B cell (primary cell): ENCODE data around the gene TGFA. TPM values are rescaled to one million over a fixed set of nuclear protein-coding genes. Genes with fewer than 3 reads are reported as not detected.

Experiments
- ATAC-seq: fragments of 200-7000 bp; cut with Tn5 transposase; one replicate; pipeline ENCODE4 v1.10.0; 2021; ENCODE audit warnings: low read depth, mild to moderate bottlenecking, moderate number of reproducible peaks, moderate library complexity
- CTCF ChIA-PET: fragments of 350-600 bp; sonication (Branson Sonifier 250); formaldehyde crosslinking; loops from one replicate; lab custom pipeline; 2021; ENCODE audit warnings: antibody characterized with exemption, inconsistent platforms; lab: Charles Lee
- POLR2A ChIA-PET: fragments of 350-600 bp; sonication (Branson Sonifier 250); formaldehyde crosslinking; loops from one replicate; lab custom pipeline; 2021; ENCODE audit warnings: antibody characterized with exemption; lab: Charles Lee
- DNase-seq: peaks from one replicate; pipeline ENCODE4 v3.0.0; 2013
- H2AFZ ChIP-seq: 2 replicates; pipeline ENCODE4 v1.6.1; 2012; ENCODE audit warnings: mild to moderate bottlenecking, low read depth, low read length; ENCODE audit not compliant: insufficient read depth, poor library complexity, severe bottlenecking
- H3K27ac ChIP-seq, 2 donors: 1 replicate in 1 of 2; 2 replicates in 1 of 2; pipeline ENCODE4 v1.5.1; 2012 to 2013; ENCODE audit warnings: low read length in 2 of 2, mild to moderate bottlenecking in 2 of 2, moderate library complexity in 1 of 2
- H3K27me3 ChIP-seq, 4 experiments: fragments of 200-600 bp in 1 of 4; sonication (generic) in 1 of 4; replicated peaks in 1 of 4; 1 replicate in 2 of 4; 2 replicates in 2 of 4; pipeline versions ENCODE4 v1.6.1 to v1.7.0; 2013 to 2016; ENCODE audit warnings: low read length in 3 of 4, mild to moderate bottlenecking in 2 of 4, mixed read lengths in 1 of 4, moderate library complexity in 1 of 4; ENCODE audit not compliant: insufficient read depth in 4 of 4, control insufficient read depth in 3 of 4; ENCODE audit errors: control extremely low read depth in 1 of 4
- H3K36me3 ChIP-seq, 2 experiments: replicated peaks in 1 of 2; 1 replicate in 1 of 2; 2 replicates in 1 of 2; pipeline versions ENCODE4 v1.6.1 to v1.7.1; 2013; ENCODE audit warnings: low read length in 1 of 2; ENCODE audit not compliant: insufficient read depth in 2 of 2, control insufficient read depth in 1 of 2; ENCODE audit errors: control extremely low read depth in 1 of 2, extremely low read depth in 1 of 2
- H3K4me1 ChIP-seq, 2 donors: fragments of 200-600 bp in 1 of 2; sonication (generic) in 1 of 2; 1 replicate in 1 of 2; 2 replicates in 1 of 2; pipeline versions ENCODE4 v1.5.1 to v1.6.1; 2013 to 2017; ENCODE audit warnings: low read length in 2 of 2; ENCODE audit not compliant: control insufficient read depth in 2 of 2, insufficient read depth in 2 of 2
- H3K4me2 ChIP-seq: replicated peaks from 2 replicates; pipeline ENCODE3; 2012; ENCODE audit warnings: mild to moderate bottlenecking, low read depth, low read length; ENCODE audit not compliant: poor library complexity, severe bottlenecking
- H3K4me3 ChIP-seq, 5 experiments: fragments of 200-600 bp in 1 of 5; sonication (generic) in 1 of 5; 1 replicate in 3 of 5; 2 replicates in 2 of 5; pipeline versions ENCODE4 v1.5.1 to v1.7.0; 2011 to 2016; ENCODE audit warnings: low read length in 4 of 5, mild to moderate bottlenecking in 4 of 5, low read depth in 2 of 5, control low read depth in 1 of 5, moderate library complexity in 1 of 5; ENCODE audit not compliant: insufficient read depth in 1 of 5; ENCODE audit errors: control extremely low read depth in 1 of 5, extremely low read depth in 1 of 5
- H3K79me2 ChIP-seq: fragments of 200-600 bp; sonication (generic); one replicate; pipeline ENCODE4 v1.6.0; 2016; ENCODE audit warnings: low read length; ENCODE audit not compliant: control insufficient read depth, insufficient read depth
- H3K9ac ChIP-seq: fragments of 200-600 bp; sonication (generic); 2 replicates; pipeline ENCODE4 v1.6.1; 2017; ENCODE audit warnings: mild to moderate bottlenecking, low read length, moderate library complexity
- H3K9me3 ChIP-seq, 3 donors: one replicate each; pipeline versions ENCODE4 v1.6.1 to v1.7.1; 2013; ENCODE audit warnings: low read length in 2 of 3; ENCODE audit not compliant: control insufficient read depth in 2 of 3, insufficient read depth in 1 of 3; ENCODE audit errors: control extremely low read depth in 1 of 3
- H4K20me1 ChIP-seq: 2 replicates; pipeline ENCODE4 v1.6.0; 2012; ENCODE audit warnings: mild to moderate bottlenecking, low read length; ENCODE audit not compliant: insufficient read depth, control insufficient read depth, poor library complexity, severe bottlenecking
- H3K27ac Mint-ChIP-seq: one replicate; pipeline ENCODE4 v1.8.0; 2021; ENCODE audit warnings: mixed read lengths
- H3K27me3 Mint-ChIP-seq: one replicate; pipeline ENCODE4 v1.8.0; 2021; ENCODE audit warnings: mixed read lengths
- H3K4me1 Mint-ChIP-seq: one replicate; pipeline ENCODE4 v1.8.0; 2021; ENCODE audit warnings: mixed read lengths
- H3K4me3 Mint-ChIP-seq: one replicate; pipeline ENCODE4 v1.8.0; 2021; ENCODE audit warnings: mixed read lengths
- H3K9me3 Mint-ChIP-seq: one replicate; pipeline ENCODE4 v1.8.0; 2022; ENCODE audit warnings: mixed read lengths; ENCODE audit not compliant: insufficient read depth
- CTCF ChIP-seq: fragments of 200-600 bp; IDR thresholded peaks from one replicate; pipeline ENCODE4 v1.8.0; 2022; ENCODE audit warnings: antibody characterized with exemption, mild to moderate bottlenecking
- EZH2 ChIP-seq: IDR thresholded peaks from 2 replicates; pipeline ENCODE4 v1.6.1; 2012; ENCODE audit warnings: borderline replicate concordance, low read depth, mild to moderate bottlenecking, moderate library complexity, low read length; ENCODE audit not compliant: insufficient read depth, poor library complexity, severe bottlenecking
- whole genome bisulfite sequencing: methylation state at CpG from one replicate; pipeline ENCODE4 v1.1.5; 2013; ENCODE audit warnings: missing lambda C conversion rate; ENCODE audit not compliant: insufficient coverage; 5-methylcytosine and 5-hydroxymethylcytosine counted together
- intact Hi-C: fragments of 100-400 bp; cut with micrococcal nuclease; formaldehyde crosslinking; loops from one replicate; pipeline ENCODE4 v1.10.0; 2022
- polyA plus RNA-seq: library from polyadenylated mRNA; depleted of rRNA; stranded (reverse); fragments of >200 nt; gene quantifications from 2 replicates; pipeline ENCODE4 v1.2.3, GENCODE V29; 2012
- total RNA-seq, 2 donors: library from RNA; stranded (reverse); fragments of 120-200 nt in 1 of 2; gene quantifications; 1 replicate in 1 of 2; 2 replicates in 1 of 2; pipeline versions ENCODE4 v1.2.3 to v1.2.4, GENCODE V29; 2013 to 2022

TGFA gene
- total and polyA plus RNA-seq, 2 donors (not counting 1 experiment from before 2014, with no cell fraction given), result 0.04 TPM; not detected in 1

DNA sequence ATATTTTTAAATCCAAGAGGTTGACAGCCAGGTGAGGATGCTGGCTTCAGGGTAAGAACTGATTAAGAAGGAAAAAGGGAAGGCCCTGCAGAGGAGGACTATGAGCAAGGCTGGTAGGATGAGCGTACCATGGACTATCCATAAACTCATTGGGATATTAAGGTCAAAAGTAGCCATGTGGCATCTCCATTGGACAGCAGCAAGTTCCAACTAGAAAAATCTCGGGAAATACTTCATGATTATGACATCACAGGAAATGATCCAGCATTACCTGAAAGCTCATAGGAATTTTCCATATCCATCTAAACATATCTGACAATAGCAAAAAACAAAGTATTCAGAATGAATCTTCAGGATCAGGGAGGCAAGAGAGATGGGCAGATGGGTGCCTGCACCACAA, 34.2 kb downstream of the TGFA start:
- no peaks in the 10 kb centered on the region for H3K9me3 Mint-ChIP-seq
- Histone ChIP-seq H3K4me1 (peaks cover 0 to 13% of the 10 kb centered on the region in 2 donors), H3K9me3 (no peaks in the 10 kb centered on the region), H3K36me3 (no peaks in the 10 kb centered on the region), H3K4me3 (no peak overlapping the region), H3K9ac (no peak overlapping the region), H3K79me2 (no peaks in the 10 kb centered on the region), H3K27me3 (no peaks in the 10 kb centered on the region), H3K27ac (no peak overlapping the region), H3K4me2 (no peak overlapping the region), H2AFZ (no peak overlapping the region), H4K20me1 (no peaks in the 10 kb centered on the region)
- no peak for TF ChIP-seq EZH2
- intact Hi-C loops, result no loop called here
- 100% methylated on average over 1 of the region's 2 CpGs for WGBS
- CTCF ChIA-PET, result no interaction called here
- DNase-seq (no peak), ATAC-seq (no peak)
- H3K27me3 Mint-ChIP-seq, result peaks cover 12% of the 10 kb centered on the region
- no peak overlapping the region for H3K4me3 Mint-ChIP-seq
- H3K27ac Mint-ChIP-seq, result no peak overlapping the region
- POLR2A ChIA-PET, result no interaction called here
- H3K4me1 Mint-ChIP-seq, result peaks cover 17% of the 10 kb centered on the region

DNA sequence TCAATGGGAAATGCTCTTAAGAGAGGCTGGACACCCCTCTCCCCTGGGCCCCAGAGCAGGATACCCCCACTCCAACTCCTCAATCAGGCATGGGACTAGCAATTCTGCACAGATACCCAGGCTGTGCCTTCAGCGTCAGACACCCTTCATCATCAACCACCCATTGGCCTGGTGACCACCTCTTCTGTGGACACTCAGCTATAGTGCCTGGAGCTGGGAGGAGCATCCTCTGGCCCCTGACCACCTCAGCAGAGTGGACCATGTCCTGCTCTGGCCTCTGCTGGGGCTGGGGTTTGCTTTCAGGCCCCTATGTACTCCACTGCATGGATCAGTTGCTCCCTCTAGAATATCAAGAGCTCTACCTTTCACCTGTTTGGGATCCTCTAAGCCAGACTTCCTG, 35.1 kb downstream of the TGFA start:
- 100% methylated on average over 1 of the region's 1 CpG for WGBS
- Mint-ChIP-seq H3K27ac (no peak overlapping the region), H3K9me3 (no peaks in the 10 kb centered on the region), H3K27me3 (peaks cover 8% of the 10 kb centered on the region), H3K4me1 (peaks cover 17% of the 10 kb centered on the region), H3K4me3 (no peak overlapping the region)
- intact Hi-C loops, result no loop called here
- no peaks in the 10 kb centered on the region for H3K9me3 ChIP-seq
- CTCF ChIA-PET, result no interaction called here
- H3K27ac ChIP-seq, result no peak overlapping the region
- H3K79me2 ChIP-seq, result no peaks in the 10 kb centered on the region
- ATAC-seq, result no peak
- DNase-seq, result no peak
- no peaks in the 10 kb centered on the region for H4K20me1 ChIP-seq
- TF ChIP-seq CTCF, result no peak
- no peak for TF ChIP-seq EZH2
- no peaks in the 10 kb centered on the region for H3K27me3 ChIP-seq
- no peak overlapping the region for H3K4me2 ChIP-seq
- POLR2A ChIA-PET, result no interaction called here
- no peak overlapping the region for H3K9ac ChIP-seq
- no peak overlapping the region for H2AFZ ChIP-seq
- H3K4me3 ChIP-seq, result no peak overlapping the region
- H3K36me3 ChIP-seq, result no peaks in the 10 kb centered on the region
- peaks cover 0 to 13% of the 10 kb centered on the region in 2 donors for H3K4me1 ChIP-seq
